ENCODE data around the gene C2CD4C. TPM values are rescaled to one million over a fixed set of nuclear protein-coding genes. Genes with fewer than 3 reads are reported as not detected.

C2CD4C gene
- total RNA-seq, 1 experiment from 2014 or later, result 0.43 TPM

- TF ChIP-seq, protein P1, sequence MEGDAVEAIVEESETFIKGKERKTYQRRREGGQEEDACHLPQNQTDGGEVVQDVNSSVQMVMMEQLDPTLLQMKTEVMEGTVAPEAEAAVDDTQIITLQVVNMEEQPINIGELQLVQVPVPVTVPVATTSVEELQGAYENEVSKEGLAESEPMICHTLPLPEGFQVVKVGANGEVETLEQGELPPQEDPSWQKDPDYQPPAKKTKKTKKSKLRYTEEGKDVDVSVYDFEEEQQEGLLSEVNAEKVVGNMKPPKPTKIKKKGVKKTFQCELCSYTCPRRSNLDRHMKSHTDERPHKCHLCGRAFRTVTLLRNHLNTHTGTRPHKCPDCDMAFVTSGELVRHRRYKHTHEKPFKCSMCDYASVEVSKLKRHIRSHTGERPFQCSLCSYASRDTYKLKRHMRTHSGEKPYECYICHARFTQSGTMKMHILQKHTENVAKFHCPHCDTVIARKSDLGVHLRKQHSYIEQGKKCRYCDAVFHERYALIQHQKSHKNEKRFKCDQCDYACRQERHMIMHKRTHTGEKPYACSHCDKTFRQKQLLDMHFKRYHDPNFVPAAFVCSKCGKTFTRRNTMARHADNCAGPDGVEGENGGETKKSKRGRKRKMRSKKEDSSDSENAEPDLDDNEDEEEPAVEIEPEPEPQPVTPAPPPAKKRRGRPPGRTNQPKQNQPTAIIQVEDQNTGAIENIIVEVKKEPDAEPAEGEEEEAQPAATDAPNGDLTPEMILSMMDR (IDR thresholded peaks at IDR 0.05; ENCODE audit: insufficient read depth in 1 of 2, low read depth in 1 of 2, low read length in 1 of 2, severe bottlenecking in 1 of 2, unreplicated experiment in 1 of 2), result no peak
- H3K36me3 ChIP-seq (ENCODE audit: control insufficient read depth, insufficient read depth, low read length), result no peaks in the 10 kb centered on the region
- CTCF ChIA-PET, result no interaction called here
- H3K4me1 ChIP-seq, result no peaks in the 10 kb centered on the region
- POLR2A ChIA-PET, result no interaction called here
- H3K4me3 ChIP-seq (ENCODE audit: low read depth, low read length), result no peak overlapping the region
- Mint-ChIP-seq H3K4me1 (ENCODE audit: low read depth, unreplicated experiment) (no peaks in the 10 kb centered on the region), H3K36me3 (ENCODE audit: insufficient read depth, unreplicated experiment) (no peaks in the 10 kb centered on the region), H3K9me3 (ENCODE audit: unreplicated experiment) (no peaks in the 10 kb centered on the region), H3K27ac (ENCODE audit: unreplicated experiment) (no peak overlapping the region), H3K4me3 (ENCODE audit: unreplicated experiment) (no peak overlapping the region), H3K27me3 (ENCODE audit: insufficient read depth, unreplicated experiment) (peaks cover 23% of the 10 kb centered on the region)
- H3K27me3 ChIP-seq (replicated peaks; ENCODE audit: control insufficient read depth, insufficient read depth, low read length), result no peaks in the 10 kb centered on the region
- no TSS peak for BruUV-seq (replicated peaks)
- intact Hi-C loops (cut with micrococcal nuclease; ENCODE audit: unreplicated experiment), result no loop called here
- DNase-seq, result no peak
- H3K9me3 ChIP-seq, result no peaks in the 10 kb centered on the region
Observed at GRCh38 chr19:369256-369655, 39.7 kb downstream of the C2CD4C start.

DNA sequence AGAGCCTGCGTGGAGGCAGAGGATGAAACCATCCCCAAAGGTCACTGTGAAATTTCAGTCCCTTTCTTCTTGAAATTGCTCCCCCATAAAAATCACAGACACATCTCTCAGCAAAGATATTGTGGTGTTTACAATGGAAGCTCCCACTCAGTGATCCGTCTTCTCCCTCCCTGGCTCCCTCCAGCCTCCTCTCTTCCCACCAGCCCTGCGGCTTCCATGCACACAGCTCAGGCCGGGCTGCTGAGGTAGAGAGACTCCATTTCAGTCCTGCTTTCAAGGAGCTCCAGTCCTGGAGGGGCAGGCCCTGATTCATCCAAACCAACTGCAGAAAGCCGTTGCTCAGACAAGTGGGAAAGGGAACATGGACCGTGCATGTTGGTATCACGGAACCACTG, 40.3 kb downstream of the C2CD4C start:
- no TSS peak for BruUV-seq (replicated peaks)
- Histone ChIP-seq H3K4me1 (no peaks in the 10 kb centered on the region), H3K9me3 (no peaks in the 10 kb centered on the region), H3K27me3 (replicated peaks; ENCODE audit: control insufficient read depth, insufficient read depth, low read length) (no peaks in the 10 kb centered on the region), H3K4me3 (ENCODE audit: low read depth, low read length) (no peak overlapping the region), H3K36me3 (ENCODE audit: control insufficient read depth, insufficient read depth, low read length) (no peaks in the 10 kb centered on the region)
- TF ChIP-seq, protein P1 (IDR thresholded peaks at IDR 0.05; ENCODE audit: insufficient read depth in 1 of 2, low read depth in 1 of 2, low read length in 1 of 2, severe bottlenecking in 1 of 2, unreplicated experiment in 1 of 2), result no peak
- Mint-ChIP-seq H3K27me3 (ENCODE audit: insufficient read depth, unreplicated experiment) (peaks cover 23% of the 10 kb centered on the region), H3K9me3 (ENCODE audit: unreplicated experiment) (no peaks in the 10 kb centered on the region), H3K36me3 (ENCODE audit: insufficient read depth, unreplicated experiment) (no peaks in the 10 kb centered on the region), H3K4me3 (ENCODE audit: unreplicated experiment) (no peak overlapping the region), H3K27ac (ENCODE audit: unreplicated experiment) (no peak overlapping the region), H3K4me1 (ENCODE audit: low read depth, unreplicated experiment) (no peaks in the 10 kb centered on the region)
- POLR2A ChIA-PET, result no interaction called here
- CTCF ChIA-PET, result no interaction called here
- DNase-seq, result no peak
- intact Hi-C loops (cut with micrococcal nuclease; ENCODE audit: unreplicated experiment), result no loop called here

- no peaks in the 10 kb centered on the region for H3K4me1 Mint-ChIP-seq (ENCODE audit: low read depth, unreplicated experiment)
- no peak overlapping the region for H3K27ac Mint-ChIP-seq (ENCODE audit: unreplicated experiment)
- CTCF ChIA-PET, result no interaction called here
- peaks cover 23% of the 10 kb centered on the region for H3K27me3 Mint-ChIP-seq (ENCODE audit: insufficient read depth, unreplicated experiment)
- H3K9me3 Mint-ChIP-seq (ENCODE audit: unreplicated experiment), result no peaks in the 10 kb centered on the region
- H3K4me3 Mint-ChIP-seq (ENCODE audit: unreplicated experiment), result no peak overlapping the region
- Histone ChIP-seq H3K27me3 (replicated peaks; ENCODE audit: control insufficient read depth, insufficient read depth, low read length) (no peaks in the 10 kb centered on the region), H3K36me3 (ENCODE audit: control insufficient read depth, insufficient read depth, low read length) (no peaks in the 10 kb centered on the region), H3K9me3 (no peaks in the 10 kb centered on the region), H3K4me3 (ENCODE audit: low read depth, low read length) (no peak overlapping the region), H3K4me1 (no peaks in the 10 kb centered on the region)
- no peak for DNase-seq
- H3K36me3 Mint-ChIP-seq (ENCODE audit: insufficient read depth, unreplicated experiment), result no peaks in the 10 kb centered on the region
- intact Hi-C loops (cut with micrococcal nuclease; ENCODE audit: unreplicated experiment), result no loop called here
- POLR2A ChIA-PET, result no interaction called here
- BruUV-seq (replicated peaks), result no TSS peak
- TF ChIP-seq, protein P1 (IDR thresholded peaks at IDR 0.05; ENCODE audit: insufficient read depth in 1 of 2, low read depth in 1 of 2, low read length in 1 of 2, severe bottlenecking in 1 of 2, unreplicated experiment in 1 of 2), result no peak
Observed at GRCh38 chr19:367963-368629, 40.9 kb downstream of the C2CD4C start.

All from Caco-2 (cell line).